Caki2 (cell line): ENCODE measurements around the gene MAN1A1. TPM values are rescaled to one million over a fixed set of nuclear protein-coding genes. Genes with fewer than 3 reads are reported as not detected.

Experiments
- DNase-seq: peaks from one replicate; pipeline ENCODE4 v3.0.0-alpha.2; 2015; ENCODE audit warnings: low read depth
- in situ Hi-C: cut with HindIII; loops from 2 replicates; pipeline ENCODE4 v1.10.0; 2016; ENCODE audit warnings: low sequenced_read_pairs, low pct_unique_long_range_greater_than_20kb, mixed read lengths
- total RNA-seq: library from RNA; depleted of rRNA; stranded (reverse); fragments of >200 nt; shearing (Covaris generic); gene quantifications from 2 replicates; pipeline ENCODE4 v1.2.3, GENCODE V29; 2014; ENCODE audit warnings: low replicate concordance

The MAN1A1 gene
- total RNA-seq, 1 experiment from 2014 or later: 1.2 TPM

GRCh38 chr6:119128252-119128912 lies 221.2 kb downstream of the MAN1A1 start:
- no peak for DNase-seq
- in situ Hi-C loops: no loop called here

GRCh38 chr6:119127627-119128026 lies 221.9 kb downstream of the MAN1A1 start:
- DNase-seq: no peak
- in situ Hi-C loops: no loop called here
